Suprapubic skin (tissue), 3 donors: ENCODE results near the gene TIAM1.

Experiments used
- POLR2A ChIP-seq, 2 donors: fragments of 450-650 bp; IDR thresholded peaks; one replicate each; pipeline ENCODE4 v1.6.1; 2017; ENCODE audit warnings: antibody characterized with exemption in 2 of 2, mild to moderate bottlenecking in 2 of 2, moderate library complexity in 2 of 2
- TF ChIP-seq, protein P1 (sequence below), 2 donors: fragments of 200-600 bp in 1 of 2; fragments of 450-650 bp in 1 of 2; sonication (generic) in 1 of 2; IDR thresholded peaks; one replicate each; pipeline ENCODE4 v1.5.1; 2016 to 2019; ENCODE audit warnings: antibody characterized with exemption in 2 of 2, mild to moderate bottlenecking in 1 of 2, moderate library complexity in 1 of 2

GRCh38 chr21:31190516-31190915, 153.5 kb downstream of the TIAM1 start:
- TF ChIP-seq, protein P1, sequence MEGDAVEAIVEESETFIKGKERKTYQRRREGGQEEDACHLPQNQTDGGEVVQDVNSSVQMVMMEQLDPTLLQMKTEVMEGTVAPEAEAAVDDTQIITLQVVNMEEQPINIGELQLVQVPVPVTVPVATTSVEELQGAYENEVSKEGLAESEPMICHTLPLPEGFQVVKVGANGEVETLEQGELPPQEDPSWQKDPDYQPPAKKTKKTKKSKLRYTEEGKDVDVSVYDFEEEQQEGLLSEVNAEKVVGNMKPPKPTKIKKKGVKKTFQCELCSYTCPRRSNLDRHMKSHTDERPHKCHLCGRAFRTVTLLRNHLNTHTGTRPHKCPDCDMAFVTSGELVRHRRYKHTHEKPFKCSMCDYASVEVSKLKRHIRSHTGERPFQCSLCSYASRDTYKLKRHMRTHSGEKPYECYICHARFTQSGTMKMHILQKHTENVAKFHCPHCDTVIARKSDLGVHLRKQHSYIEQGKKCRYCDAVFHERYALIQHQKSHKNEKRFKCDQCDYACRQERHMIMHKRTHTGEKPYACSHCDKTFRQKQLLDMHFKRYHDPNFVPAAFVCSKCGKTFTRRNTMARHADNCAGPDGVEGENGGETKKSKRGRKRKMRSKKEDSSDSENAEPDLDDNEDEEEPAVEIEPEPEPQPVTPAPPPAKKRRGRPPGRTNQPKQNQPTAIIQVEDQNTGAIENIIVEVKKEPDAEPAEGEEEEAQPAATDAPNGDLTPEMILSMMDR (IDR thresholded peaks at IDR 0.05): no peak
- no peak for TF ChIP-seq POLR2A (IDR thresholded peaks at IDR 0.05)
